H1 (cell line): ENCODE measurements around the gene RIPPLY2. TPM values are rescaled to one million over a fixed set of nuclear protein-coding genes. Genes with fewer than 3 reads are reported as not detected.

ENCODE experiments used
- CTCF ChIA-PET: fragments of 300-600 bp; sonication (Branson Sonifier 250); formaldehyde crosslinking; loops from one replicate; lab custom pipeline; 2021; ENCODE audit not compliant: partially characterized antibody; lab: Charles Lee
- POLR2A ChIA-PET: fragments of 300-600 bp; sonication (Branson Sonifier 250); formaldehyde crosslinking; loops from one replicate; lab custom pipeline; 2021; ENCODE audit warnings: inconsistent platforms; ENCODE audit not compliant: partially characterized antibody; lab: Charles Lee
- DNase-seq, 2 experiments: peaks; one replicate each; pipeline versions ENCODE4 v3.0.0 to v3.0.0-alpha.2; 2010 to 2022; ENCODE audit warnings: low spot score in 2 of 2, low read depth in 1 of 2, mixed read lengths in 1 of 2
- FAIRE-seq: peaks from 2 replicates; lab custom pipeline; 2011; peaks lifted over from hg19 to GRCh38; lab: Jason Lieb, UNC
- H2AFZ ChIP-seq: 2 replicates; pipeline ENCODE4 v1.8.1; 2012; ENCODE audit warnings: low read length, inconsistent platforms
- H2AK5ac ChIP-seq: 2 replicates; pipeline ENCODE4 v1.6.1; 2013; ENCODE audit warnings: low read depth, low read length
- H2BK120ac ChIP-seq: replicated peaks from 2 replicates; pipeline ENCODE3; 2013; ENCODE audit warnings: low read depth, low read length, inconsistent platforms
- H2BK12ac ChIP-seq: 2 replicates; pipeline ENCODE4 v1.6.1; 2013; ENCODE audit warnings: low read depth, low read length
- H2BK15ac ChIP-seq: 2 replicates; pipeline ENCODE4 v1.6.1; 2013; ENCODE audit warnings: low read length
- H2BK20ac ChIP-seq: 2 replicates; pipeline ENCODE4 v1.6.1; 2013; ENCODE audit warnings: low read length
- H2BK5ac ChIP-seq: 2 replicates; pipeline ENCODE4 v1.6.1; 2013; ENCODE audit warnings: low read depth, low read length
- H3K14ac ChIP-seq: 2 replicates; pipeline ENCODE4 v1.6.1; 2013; ENCODE audit warnings: inconsistent platforms; ENCODE audit not compliant: insufficient read length
- H3K18ac ChIP-seq: 2 replicates; pipeline ENCODE4 v1.6.1; 2013; ENCODE audit warnings: low read length; ENCODE audit errors: extremely low read depth
- H3K23ac ChIP-seq: 2 replicates; pipeline ENCODE4 v1.6.1; 2013; ENCODE audit warnings: inconsistent platforms; ENCODE audit not compliant: insufficient read length
- H3K23me2 ChIP-seq: 2 replicates; pipeline ENCODE4 v1.6.1; 2013; ENCODE audit warnings: low read depth, low read length
- H3K27ac ChIP-seq: 2 replicates; pipeline ENCODE4 v1.6.1; 2011; ENCODE audit warnings: low read depth, low read length, inconsistent platforms
- H3K27me3 ChIP-seq, 4 experiments: replicated peaks in 1 of 4; 1 replicate in 1 of 4; 2 replicates in 3 of 4; pipeline versions ENCODE4 v1.6.1 to v1.8.1; 2011 to 2013; ENCODE audit warnings: low read length in 3 of 4, mild to moderate bottlenecking in 3 of 4, inconsistent platforms in 2 of 4, mixed read lengths in 2 of 4, moderate library complexity in 1 of 4; ENCODE audit not compliant: control insufficient read depth in 3 of 4, insufficient read depth in 3 of 4; ENCODE audit errors: extremely low read depth in 1 of 4
- H3K36me3 ChIP-seq, 4 experiments: 2 replicates each; pipeline versions ENCODE4 v1.6.1 to v1.8.1; 2011 to 2013; ENCODE audit warnings: mild to moderate bottlenecking in 4 of 4, low read length in 3 of 4, moderate library complexity in 2 of 4, control low read depth in 1 of 4, inconsistent platforms in 1 of 4; ENCODE audit not compliant: insufficient read depth in 4 of 4, control insufficient read depth in 2 of 4
- H3K4ac ChIP-seq: replicated peaks from 2 replicates; pipeline ENCODE3; 2013; ENCODE audit warnings: low read length, low read depth, mixed read lengths, inconsistent platforms; ENCODE audit not compliant: insufficient read length
- H3K4me1 ChIP-seq, 4 experiments: replicated peaks in 1 of 4; 1 replicate in 1 of 4; 2 replicates in 3 of 4; pipeline versions ENCODE4 v1.6.1 to v1.8.1; 2011 to 2013; ENCODE audit warnings: low read length in 3 of 4, inconsistent platforms in 2 of 4, mixed read lengths in 1 of 4; ENCODE audit not compliant: insufficient read depth in 4 of 4, control insufficient read depth in 3 of 4
- H3K4me2 ChIP-seq, 2 experiments: 2 replicates each; pipeline versions ENCODE4 v1.6.1 to v1.8.1; 2011 to 2013; ENCODE audit warnings: low read depth in 2 of 2, low read length in 2 of 2, control low read depth in 1 of 2, inconsistent platforms in 1 of 2, mild to moderate bottlenecking in 1 of 2; ENCODE audit not compliant: insufficient read depth in 1 of 2
- H3K4me3 ChIP-seq, 4 experiments: fragments of 200-600, 300-600 bp in 1 of 4; sonication (generic), shearing (Covaris generic), sonication (Bioruptor Twin) in 1 of 4; 2 replicates each; pipeline versions ENCODE4 v1.5.1 to v1.8.1; 2011 to 2016; ENCODE audit warnings: low read length in 4 of 4, low read depth in 3 of 4, control low read depth in 2 of 4, inconsistent platforms in 2 of 4, mild to moderate bottlenecking in 2 of 4, mixed read lengths in 1 of 4, moderate library complexity in 1 of 4; ENCODE audit not compliant: insufficient read depth in 2 of 4; ENCODE audit errors: extremely low read depth in 1 of 4
- H3K56ac ChIP-seq: replicated peaks from 2 replicates; pipeline ENCODE3; 2013; ENCODE audit warnings: low read depth, mild to moderate bottlenecking, mixed read lengths, low read length, inconsistent platforms; ENCODE audit not compliant: insufficient read length
- H3K79me1 ChIP-seq: 2 replicates; pipeline ENCODE4 v1.6.1; 2013; ENCODE audit warnings: low read depth, low read length, control low read depth
- H3K79me2 ChIP-seq, 2 experiments: 2 replicates each; pipeline versions ENCODE4 v1.6.1 to v1.8.1; 2012 to 2013; ENCODE audit warnings: low read length in 2 of 2, mild to moderate bottlenecking in 2 of 2, inconsistent platforms in 1 of 2; ENCODE audit not compliant: insufficient read depth in 2 of 2, control insufficient read depth in 1 of 2
- H3K9ac ChIP-seq, 4 experiments: replicated peaks in 1 of 4; 1 replicate in 1 of 4; 2 replicates in 3 of 4; pipeline versions ENCODE4 v1.6.1 to v1.8.1; 2011 to 2013; ENCODE audit warnings: low read depth in 3 of 4, low read length in 3 of 4, control low read depth in 2 of 4, mild to moderate bottlenecking in 2 of 4, moderate library complexity in 2 of 4, inconsistent platforms in 1 of 4; ENCODE audit errors: extremely low read depth in 1 of 4
- H3K9me3 ChIP-seq, 2 experiments: 2 replicates each; pipeline versions ENCODE4 v1.6.1 to v1.8.1; 2012 to 2013; ENCODE audit warnings: mild to moderate bottlenecking in 2 of 2, moderate library complexity in 2 of 2, control low read depth in 1 of 2, inconsistent platforms in 1 of 2, low read depth in 1 of 2, low read length in 1 of 2, mixed read lengths in 1 of 2; ENCODE audit not compliant: insufficient read depth in 2 of 2
- H4K20me1 ChIP-seq, 2 experiments: replicated peaks in 1 of 2; 2 replicates each; pipeline versions ENCODE3 to v1.8.1; 2011 to 2013; ENCODE audit warnings: inconsistent platforms in 2 of 2, low read length in 2 of 2, mild to moderate bottlenecking in 1 of 2; ENCODE audit not compliant: insufficient read depth in 2 of 2, control insufficient read depth in 1 of 2
- H4K5ac ChIP-seq: 2 replicates; pipeline ENCODE4 v1.6.1; 2013; ENCODE audit warnings: low read length, low read depth, mixed read lengths, inconsistent platforms; ENCODE audit not compliant: insufficient read length
- H4K8ac ChIP-seq: 2 replicates; pipeline ENCODE4 v1.8.0; 2013; ENCODE audit warnings: mild to moderate bottlenecking, moderate library complexity, low read length, inconsistent platforms; ENCODE audit not compliant: insufficient read depth; ENCODE audit errors: extremely low read depth
- H4K91ac ChIP-seq: replicated peaks from 2 replicates; pipeline ENCODE3; 2013; ENCODE audit warnings: low read length, mixed read lengths, inconsistent platforms; ENCODE audit not compliant: insufficient read length
- BRCA1 ChIP-seq: IDR thresholded peaks from 2 replicates; pipeline ENCODE4 v1.6.1; 2012; ENCODE audit warnings: low read depth, low read length, improper control_type of control experiment
- CHD1 ChIP-seq: IDR thresholded peaks from 2 replicates; pipeline ENCODE4 v1.6.1; 2012; ENCODE audit warnings: low read depth, low read length, improper control_type of control experiment
- CHD2 ChIP-seq: IDR thresholded peaks from 2 replicates; pipeline ENCODE4 v1.6.1; 2012; ENCODE audit warnings: low read length, improper control_type of control experiment
- HDAC2 ChIP-seq, 2 experiments: fragments of 300-600 bp in 1 of 2; sonication (generic) in 1 of 2; IDR thresholded peaks; 2 replicates each; pipeline ENCODE4 v1.6.1; 2011 to 2012; ENCODE audit warnings: low read depth in 2 of 2, low read length in 2 of 2, mild to moderate bottlenecking in 2 of 2, moderate library complexity in 2 of 2, borderline replicate concordance in 1 of 2, inconsistent platforms in 1 of 2
- HDAC6 ChIP-seq: IDR thresholded peaks from one replicate; pipeline ENCODE4 v1.7.1; 2012; ENCODE audit warnings: low read depth, mild to moderate bottlenecking, inconsistent platforms, low read length, moderate library complexity
- RFX5 ChIP-seq: IDR thresholded peaks from 2 replicates; pipeline ENCODE4 v1.6.1; 2011; ENCODE audit warnings: low read depth, low read length, improper control_type of control experiment, borderline replicate concordance
- SP4 ChIP-seq: IDR thresholded peaks from 2 replicates; pipeline ENCODE4 v1.6.1; 2012; ENCODE audit warnings: low read length, inconsistent platforms
- ZNF274 ChIP-seq: IDR thresholded peaks from 2 replicates; pipeline ENCODE4 v1.7.0; 2012; ENCODE audit warnings: low read length, borderline replicate concordance; ENCODE audit errors: extremely low read depth
- WGBS, 2 experiments: shearing (Covaris generic) in 1 of 2; methylation state at CpG; one replicate each; pipeline versions ENCODE4 v1.1.6 to v1.1.7; 2013 to 2015; ENCODE audit warnings: low lambda C conversion rate in 2 of 2, mixed read lengths in 2 of 2, inconsistent platforms in 1 of 2, low coverage in 1 of 2, missing lambda C conversion rate in 1 of 2; ENCODE audit not compliant: insufficient replicate concordance in 2 of 2, insufficient coverage in 1 of 2, insufficient read length in 1 of 2; ENCODE audit errors: extremely low coverage in 1 of 2, missing lambda C conversion rate in 1 of 2; 5-methylcytosine and 5-hydroxymethylcytosine counted together
- polyA plus RNA-seq, 7 experiments: library from polyadenylated mRNA; depleted of rRNA in 3 of 7; stranded (reverse) in 5 of 7; unstranded in 2 of 7; fragments of >200 nt in 5 of 7; fragments of 200-250 nt in 2 of 7; gene quantifications; 1 replicate in 5 of 7; 2 replicates in 1 of 7; 4 replicates in 1 of 7; pipeline versions ENCODE4 v1.2.1 to v1.2.3, GENCODE V29; 2011 to 2013; ENCODE audit warnings: missing spikeins in 2 of 7, mixed read lengths in 2 of 7
- total RNA-seq: library from RNA; stranded (reverse); fragmentation: NEBNext Ultra II Directional; extraction: Animal tissue kit (Norgen Biotek cat#: 25700); gene quantifications from 2 replicates; pipeline ENCODE4 v1.2.1, GENCODE V29; 2021

RIPPLY2 gene
- total and polyA plus RNA-seq, 2 of the 8 experiments (the other 6 are each of a cell fraction or from before 2014, with no cell fraction given), result 0.74 to 1.5 TPM

GRCh38 chr6:83867527-83868161, 14.5 kb downstream of the RIPPLY2 start:
- Histone ChIP-seq H3K27ac (no peak overlapping the region), H3K27me3 (no peaks in the 10 kb centered on the region), H2AK5ac (no peak overlapping the region), H3K14ac (no peak overlapping the region), H2AFZ (no peak overlapping the region), H3K4ac (no peak overlapping the region), H4K5ac (no peak overlapping the region), H2BK12ac (no peak overlapping the region)
- POLR2A ChIA-PET, result no interaction called here
- no peak for TF ChIP-seq SP4
- TF ChIP-seq CHD1, result no peak
- TF ChIP-seq ZNF274, result no peak
- TF ChIP-seq BRCA1, result no peak
- TF ChIP-seq RFX5, result no peak
- no peak for TF ChIP-seq CHD2
- no peak for TF ChIP-seq HDAC6
- TF ChIP-seq HDAC2 (IDR thresholded peaks at IDR 0.05; ENCODE audit: borderline replicate concordance in 1 of 2, low read depth in 2 of 2, low read length in 2 of 2), result no peak
- TF ChIP-seq, all 59 proteins: peak for 0
- Histone ChIP-seq H2BK20ac (no peak overlapping the region), H3K4me3 (no peak overlapping the region), H3K36me3 (peaks cover 0 to 30% (median 18%) of the 10 kb centered on the region in 4 experiments; a peak in 5 of 8 replicates), H2BK5ac (no peak overlapping the region), H3K23ac (no peak overlapping the region), H3K9ac (no peak overlapping the region), H4K20me1 (no peaks in the 10 kb centered on the region), H3K79me2 (peaks cover 0 to 7% of the 10 kb centered on the region in 2 experiments; a peak in 3 of 4 replicates), H3K4me2 (no peak overlapping the region), H3K18ac (no peak overlapping the region), H3K79me1 (no peaks in the 10 kb centered on the region), H3K9me3 (peaks cover 13 to 19% of the 10 kb centered on the region in 2 experiments; a peak in 3 of 4 replicates), H3K4me1 (no peaks in the 10 kb centered on the region), H2BK15ac (no peak overlapping the region), H3K56ac (no peak overlapping the region), H4K91ac (no peak overlapping the region), H2BK120ac (no peak overlapping the region), H4K8ac (no peak overlapping the region), H3K23me2 (no peaks in the 10 kb centered on the region)
- CTCF ChIA-PET, result interaction anchor here (0.7 kb wide), 1 partner anchor 420 kb away, joined by 3 read pairs; no protein-coding TSS in a partner anchor
- WGBS, 2 experiments, result 89% methylated on average over 9 of the region's 9 CpGs; no CpG with 5 or more reads in 1 of the 2 experiments
- DNase-seq (no peak), FAIRE-seq (no peak)
